Thoracic aorta (tissue), 2 donors: Measurements from ENCODE around the gene ACAA1. TPM values are rescaled to one million over a fixed set of nuclear protein-coding genes. Genes with fewer than 3 reads are reported as not detected.
A peak's percentile ranks its signal among the peaks of the same experiment; 100 is the strongest.

ENCODE experiments used
- ATAC-seq: fragments of 150-250 bp; one replicate; pipeline ENCODE4 v1.8.0; 2017; ENCODE audit warnings: low read depth; ENCODE audit not compliant: insufficient number of reproducible peaks, low FRiP score
- DNase-seq: peaks from one replicate; pipeline ENCODE4 v3.0.0-alpha.2; 2020; ENCODE audit warnings: low spot score
- H3K27ac ChIP-seq, 2 donors: fragments of 200-600 bp; sonication (generic); 1 replicate in 1 of 2; 2 replicates in 1 of 2; pipeline ENCODE4 v1.5.1; 2016; ENCODE audit warnings: mild to moderate bottlenecking in 2 of 2, moderate library complexity in 2 of 2
- H3K27me3 ChIP-seq: fragments of 200-600 bp; sonication (generic); replicated peaks from 2 replicates; pipeline ENCODE4 v1.6.0; 2016; ENCODE audit warnings: mild to moderate bottlenecking; ENCODE audit not compliant: insufficient read depth
- H3K36me3 ChIP-seq: fragments of 200-600 bp; sonication (generic); one replicate; pipeline ENCODE4 v1.5.1; 2016
- H3K4me1 ChIP-seq, 2 donors: fragments of 200-600 bp; sonication (generic); 1 replicate in 1 of 2; 2 replicates in 1 of 2; pipeline versions ENCODE4 v1.5.1 to v1.6.0; 2016; ENCODE audit warnings: low read depth in 2 of 2, mild to moderate bottlenecking in 1 of 2; ENCODE audit not compliant: control insufficient read depth in 1 of 2
- H3K4me3 ChIP-seq: fragments of 200-600 bp; sonication (generic); 2 replicates; pipeline ENCODE4 v1.5.1; 2016; ENCODE audit warnings: mild to moderate bottlenecking
- H3K9me3 ChIP-seq: fragments of 200-600 bp; sonication (generic); 2 replicates; pipeline ENCODE4 v1.5.1; 2016
- total RNA-seq, 2 donors: library from RNA; depleted of rRNA; stranded (reverse); fragments of >200 nt; gene quantifications; one replicate each; pipeline versions ENCODE4 v1.1.0 to v1.2.3, GENCODE V29; 2016
- TF ChIP-seq, protein P1 (sequence below): fragments of 200-600 bp; sonication (generic); IDR thresholded peaks from one replicate; pipeline ENCODE4 v1.5.1; 2019; ENCODE audit warnings: antibody characterized with exemption

Gene ACAA1
- total RNA-seq, 2 donors from 2014 or later = 34.8 to 37.6 TPM

DNA sequence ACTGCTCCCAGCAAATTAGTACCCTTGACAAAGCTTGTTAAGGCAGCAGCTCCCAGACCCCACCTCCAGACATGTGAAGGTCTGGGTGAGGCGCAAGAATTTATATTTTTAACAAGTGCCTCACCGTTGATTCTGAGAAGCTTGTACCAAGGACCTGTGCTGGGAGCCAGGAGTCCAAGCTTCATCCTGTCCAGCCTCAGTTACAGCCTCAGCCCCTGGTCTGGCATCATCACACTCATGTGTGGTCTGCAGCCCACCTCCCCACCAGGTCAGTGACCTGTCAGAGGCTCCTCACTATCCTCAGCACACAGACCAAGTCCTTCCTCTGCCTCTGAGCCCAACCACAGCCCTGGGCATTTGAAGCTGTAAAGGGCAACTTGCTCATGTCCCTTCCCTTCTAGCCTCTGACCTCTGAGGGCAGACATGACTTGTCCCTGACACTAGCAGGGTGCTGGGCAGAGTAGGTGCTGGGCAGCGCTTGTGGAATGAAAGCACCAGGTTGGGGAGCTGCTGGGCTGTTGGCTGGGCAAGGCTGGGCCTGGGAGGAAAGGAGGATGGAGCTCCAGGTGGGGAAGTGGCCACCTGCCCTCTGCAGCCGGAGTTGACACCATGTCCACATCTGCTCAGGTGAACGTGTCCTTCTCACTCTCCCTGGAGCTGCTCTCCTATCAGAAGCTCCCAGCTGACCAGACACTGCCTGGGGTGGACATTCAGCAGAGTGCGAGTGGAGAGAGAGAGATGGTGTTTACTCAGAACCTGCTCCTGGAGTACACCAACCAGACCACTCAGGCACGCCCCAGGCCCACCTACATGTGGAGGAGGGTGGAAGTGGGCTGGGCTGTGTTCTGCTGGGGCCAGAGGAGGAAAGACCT is 16.9 kb downstream of the ACAA1 start:
- Histone ChIP-seq H3K4me3 (no peak overlapping the region), H3K36me3 (peaks cover 13% of the 10 kb centered on the region), H3K4me1 (no peaks in the 10 kb centered on the region), H3K27me3 (no peaks in the 10 kb centered on the region), H3K27ac (no peak overlapping the region), H3K9me3 (no peaks in the 10 kb centered on the region)
- TF ChIP-seq, protein P1, sequence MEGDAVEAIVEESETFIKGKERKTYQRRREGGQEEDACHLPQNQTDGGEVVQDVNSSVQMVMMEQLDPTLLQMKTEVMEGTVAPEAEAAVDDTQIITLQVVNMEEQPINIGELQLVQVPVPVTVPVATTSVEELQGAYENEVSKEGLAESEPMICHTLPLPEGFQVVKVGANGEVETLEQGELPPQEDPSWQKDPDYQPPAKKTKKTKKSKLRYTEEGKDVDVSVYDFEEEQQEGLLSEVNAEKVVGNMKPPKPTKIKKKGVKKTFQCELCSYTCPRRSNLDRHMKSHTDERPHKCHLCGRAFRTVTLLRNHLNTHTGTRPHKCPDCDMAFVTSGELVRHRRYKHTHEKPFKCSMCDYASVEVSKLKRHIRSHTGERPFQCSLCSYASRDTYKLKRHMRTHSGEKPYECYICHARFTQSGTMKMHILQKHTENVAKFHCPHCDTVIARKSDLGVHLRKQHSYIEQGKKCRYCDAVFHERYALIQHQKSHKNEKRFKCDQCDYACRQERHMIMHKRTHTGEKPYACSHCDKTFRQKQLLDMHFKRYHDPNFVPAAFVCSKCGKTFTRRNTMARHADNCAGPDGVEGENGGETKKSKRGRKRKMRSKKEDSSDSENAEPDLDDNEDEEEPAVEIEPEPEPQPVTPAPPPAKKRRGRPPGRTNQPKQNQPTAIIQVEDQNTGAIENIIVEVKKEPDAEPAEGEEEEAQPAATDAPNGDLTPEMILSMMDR = no peak
- ATAC-seq (no peak), DNase-seq (no peak)

DNA sequence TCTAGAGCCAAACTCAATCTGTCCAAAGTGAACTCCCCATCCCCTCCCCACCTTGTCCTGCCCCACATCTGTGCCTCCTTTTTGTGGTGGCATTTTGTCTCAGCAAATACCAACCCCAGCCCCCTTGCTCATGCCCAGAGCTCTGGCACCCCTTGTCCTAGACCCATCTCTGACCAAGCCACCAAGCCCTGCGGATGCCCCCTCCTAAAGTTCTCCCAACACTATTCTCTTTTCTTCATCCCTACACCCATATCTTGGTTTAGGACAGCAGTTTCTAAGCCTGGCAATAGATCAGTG is 17.7 kb downstream of the ACAA1 start:
- TF ChIP-seq, protein P1 = no peak
- Histone ChIP-seq H3K27ac (no peak overlapping the region), H3K36me3 (peaks cover 13% of the 10 kb centered on the region), H3K4me1 (no peaks in the 10 kb centered on the region), H3K9me3 (no peaks in the 10 kb centered on the region), H3K4me3 (no peak overlapping the region), H3K27me3 (no peaks in the 10 kb centered on the region)
- no peak for DNase-seq
- ATAC-seq = no peak

DNA sequence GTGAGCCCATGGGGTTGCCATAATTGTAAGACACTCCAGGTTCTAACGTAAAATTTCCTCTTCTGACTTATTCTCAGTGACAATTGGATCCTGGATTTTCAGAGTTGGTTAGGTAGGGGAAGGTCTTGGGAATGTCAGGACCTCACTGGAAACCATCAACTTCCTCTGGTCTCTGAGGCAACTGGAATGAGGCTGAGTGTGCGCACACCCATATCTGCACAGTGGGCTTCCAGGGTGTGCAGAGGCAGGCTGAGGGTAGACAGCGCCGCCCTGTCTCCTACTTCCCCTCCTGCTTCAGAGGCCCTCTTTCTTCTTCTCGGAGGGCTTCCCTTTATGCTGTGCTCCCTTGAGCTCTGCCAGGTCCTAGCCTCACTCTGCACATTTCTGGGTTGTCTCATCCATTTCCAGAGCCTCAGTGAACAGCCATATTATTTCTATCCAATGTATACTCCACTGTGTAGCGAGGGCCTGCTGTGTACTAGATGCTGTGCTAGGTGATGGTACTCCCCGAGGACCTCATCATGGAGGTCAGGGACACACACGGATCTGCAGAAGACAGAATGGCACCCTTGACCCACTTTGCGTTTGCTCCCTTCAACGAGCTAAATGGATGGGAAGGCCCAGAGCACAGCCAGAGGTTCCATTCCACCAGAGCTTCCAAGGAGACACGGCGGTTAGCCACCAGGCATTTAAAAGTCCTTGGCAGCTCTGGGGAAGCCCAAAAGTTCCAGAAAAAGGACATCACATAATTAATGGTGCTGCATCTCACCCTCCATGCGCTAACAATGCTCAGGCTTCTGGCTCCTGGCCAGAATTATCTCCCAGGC is 18.3 kb downstream of the ACAA1 start:
- DNase-seq = no peak
- Histone ChIP-seq H3K9me3 (no peaks in the 10 kb centered on the region), H3K27ac (no peak overlapping the region), H3K36me3 (peaks cover 13% of the 10 kb centered on the region), H3K4me1 (no peaks in the 10 kb centered on the region), H3K4me3 (no peak overlapping the region), H3K27me3 (no peaks in the 10 kb centered on the region)
- TF ChIP-seq, protein P1 = no peak
- ATAC-seq = no peak

DNA sequence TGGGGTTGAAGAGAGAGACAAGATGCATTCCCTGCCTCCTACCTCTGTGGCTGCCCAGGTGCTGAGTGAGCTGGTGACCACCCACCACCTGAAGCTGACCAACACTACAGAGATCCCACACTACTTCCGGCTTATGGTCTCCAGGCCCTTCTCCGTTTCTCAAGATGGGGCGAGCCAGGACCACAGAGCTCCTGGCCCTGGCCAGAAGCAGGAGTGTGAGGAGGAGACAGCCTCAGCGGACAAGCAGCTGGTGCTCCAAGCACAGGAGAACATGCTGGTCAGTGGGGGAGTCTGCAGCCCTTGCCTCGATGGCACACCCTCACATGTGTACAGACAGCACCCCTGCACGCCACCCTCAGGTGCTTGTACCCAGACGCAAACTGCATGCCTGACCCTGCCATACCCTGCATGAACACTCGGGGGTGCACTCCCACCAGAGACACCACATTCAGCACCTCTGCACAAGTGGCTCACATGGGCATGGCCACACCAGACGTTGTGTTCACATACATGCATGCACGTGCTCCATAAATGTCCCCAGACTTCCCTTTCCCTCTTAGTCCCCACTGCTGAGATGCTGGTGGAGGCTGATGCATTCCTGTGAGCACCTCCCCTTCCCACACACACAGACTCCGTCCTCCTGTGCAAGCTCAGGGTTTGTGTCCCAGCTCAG is 19.0 kb downstream of the ACAA1 start:
- ATAC-seq (no peak), DNase-seq (no peak)
- no peaks in the 10 kb centered on the region for H3K4me1 ChIP-seq
- TF ChIP-seq, protein P1 = peak; percentile 72
- no peak overlapping the region for H3K4me3 ChIP-seq
- no peaks in the 10 kb centered on the region for H3K27me3 ChIP-seq
- H3K9me3 ChIP-seq = no peaks in the 10 kb centered on the region
- H3K36me3 ChIP-seq = peaks cover 10% of the 10 kb centered on the region
- no peak overlapping the region for H3K27ac ChIP-seq
